WTC11 (cell line): ENCODE measurements around the gene AKAP7. TPM values are rescaled to one million over a fixed set of nuclear protein-coding genes. Genes with fewer than 3 reads are reported as not detected.

Source experiments
- ATAC-seq: fragments of 200-7000 bp; cut with Tn5 transposase; 2 replicates; pipeline ENCODE4 v1.10.0; 2021; ENCODE audit warnings: mild to moderate bottlenecking, moderate library complexity
- CTCF ChIA-PET: fragments of 300-600 bp; sonication (Branson Sonifier 250); formaldehyde crosslinking; loops from one replicate; lab custom pipeline; 2021; ENCODE audit warnings: antibody characterized with exemption; lab: Charles Lee
- POLR2A ChIA-PET: fragments of 350-600 bp; sonication (Branson Sonifier 250); formaldehyde crosslinking; loops from one replicate; lab custom pipeline; 2021; ENCODE audit warnings: antibody characterized with exemption; lab: Charles Lee
- DNase-seq: peaks from one replicate; pipeline ENCODE4 v3.0.0; 2021; ENCODE audit warnings: low spot score
- H3K27ac Mint-ChIP-seq: 2 replicates; pipeline ENCODE4 v1.8.0; 2021; ENCODE audit warnings: mixed read lengths
- H3K27me3 Mint-ChIP-seq: 2 replicates; pipeline ENCODE4 v1.8.0; 2021; ENCODE audit warnings: low read depth, mild to moderate bottlenecking, moderate library complexity, mixed read lengths
- H3K36me3 Mint-ChIP-seq: 2 replicates; pipeline ENCODE4 v1.8.0; 2021; ENCODE audit warnings: mixed read lengths
- H3K4me1 Mint-ChIP-seq: 2 replicates; pipeline ENCODE4 v1.8.0; 2022; ENCODE audit warnings: mixed read lengths
- H3K4me3 Mint-ChIP-seq: 2 replicates; pipeline ENCODE4 v1.8.0; 2021; ENCODE audit warnings: mild to moderate bottlenecking, moderate library complexity, mixed read lengths
- H3K9me3 Mint-ChIP-seq: 2 replicates; pipeline ENCODE4 v1.8.0; 2021; ENCODE audit warnings: mixed read lengths
- AR ChIP-seq: fragments of 250-450 bp; sonication (Bioruptor Pico); IDR thresholded peaks from 2 replicates; pipeline ENCODE4 v1.9.0; 2021; ENCODE audit warnings: mild to moderate bottlenecking
- ATF2 ChIP-seq: sonication (generic); formaldehyde crosslinking; IDR thresholded peaks from 2 replicates; pipeline ENCODE4 v1.8.1; 2022; ENCODE audit warnings: low read depth, missing genetic modification reagents, borderline replicate concordance
- CDX4 ChIP-seq: fragments of 250-450 bp; sonication (Bioruptor Pico); IDR thresholded peaks from 2 replicates; pipeline ENCODE4 v1.9.0; 2021; ENCODE audit warnings: moderate library complexity, mild to moderate bottlenecking, inconsistent platforms, borderline replicate concordance
- E2F5 ChIP-seq: sonication (generic); formaldehyde crosslinking; IDR thresholded peaks from 2 replicates; pipeline ENCODE4 v1.8.1; 2022; ENCODE audit warnings: mild to moderate bottlenecking, moderate library complexity, missing genetic modification reagents
- ESRRA ChIP-seq: sonication (generic); formaldehyde crosslinking; IDR thresholded peaks from 2 replicates; pipeline ENCODE4 v1.8.1; 2022; ENCODE audit warnings: mild to moderate bottlenecking, missing genetic modification reagents, borderline replicate concordance
- GRHL2 ChIP-seq: fragments of 250-450 bp; sonication (Bioruptor Pico); IDR thresholded peaks from 2 replicates; pipeline ENCODE4 v1.8.0; 2022; ENCODE audit warnings: mild to moderate bottlenecking, moderate library complexity; ENCODE audit not compliant: insufficient replicate concordance, severe bottlenecking
- HMGXB4 ChIP-seq: sonication (generic); formaldehyde crosslinking; IDR thresholded peaks from 2 replicates; pipeline ENCODE4 v1.8.1; 2023; ENCODE audit warnings: mild to moderate bottlenecking, moderate library complexity, missing genetic modification reagents
- MAX ChIP-seq: sonication (generic); formaldehyde crosslinking; IDR thresholded peaks from 2 replicates; pipeline ENCODE4 v1.8.0; 2022; ENCODE audit warnings: mild to moderate bottlenecking, missing genetic modification reagents
- ZNF121 ChIP-seq: sonication (generic); formaldehyde crosslinking; IDR thresholded peaks from 2 replicates; pipeline ENCODE4 v1.8.0; 2023; ENCODE audit warnings: missing genetic modification reagents
- ZNF281 ChIP-seq: sonication (generic); formaldehyde crosslinking; IDR thresholded peaks from 2 replicates; pipeline ENCODE4 v1.8.0; 2023; ENCODE audit warnings: mild to moderate bottlenecking, missing genetic modification reagents
- total RNA-seq: library from RNA; stranded (reverse); gene quantifications from 3 replicates; pipeline ENCODE4 v1.2.3, GENCODE V29; 2021

Gene AKAP7
- total RNA-seq, 1 experiment from 2014 or later = 10.9 TPM

GRCh38 chr6:131283466-131284175, 148.4 kb downstream of the AKAP7 start (continued):
- TF ChIP-seq E2F5 (CRISPR knock-in tag) = no peak

- H3K27ac Mint-ChIP-seq = no peak overlapping the region
- H3K27me3 Mint-ChIP-seq = no peaks in the 10 kb centered on the region
- ATAC-seq = no peak
- H3K4me1 Mint-ChIP-seq = peaks cover 55% of the 10 kb centered on the region
- no peaks in the 10 kb centered on the region for H3K9me3 Mint-ChIP-seq
- ChIA-PET POLR2A (interaction anchor here (0.9 kb wide), 1 partner anchor 9 kb away, joined by 3 read pairs; no protein-coding TSS in a partner anchor), CTCF (no interaction called here)
- H3K4me3 Mint-ChIP-seq = no peak overlapping the region
- no peak for TF ChIP-seq ZNF121 (CRISPR knock-in tag)
- TF ChIP-seq AR (CRISPR knock-in tag) = no peak
- TF ChIP-seq ESRRA (CRISPR knock-in tag) = no peak
- no peak for TF ChIP-seq HMGXB4
- no peak for TF ChIP-seq MAX (CRISPR knock-in tag)
- TF ChIP-seq ATF2 (CRISPR knock-in tag) = no peak
- no peak for TF ChIP-seq ZNF281 (CRISPR knock-in tag)
- TF ChIP-seq GRHL2 (CRISPR knock-in tag) = no peak
- no peak for TF ChIP-seq CDX4 (CRISPR knock-in tag)
- H3K36me3 Mint-ChIP-seq = no peaks in the 10 kb centered on the region; the same call in 1 of the 2 replicates
- no peak for DNase-seq
These were observed 150.3 kb downstream of the AKAP7 start for GRCh38 chr6:131285548-131285947.
